HL-60 (cell line): ENCODE measurements around the gene PLOD1.

Experiments used
- DNase-seq, 2 experiments: peaks; one replicate each; pipeline ENCODE4 v3.0.0-alpha.2; 2010 to 2020; ENCODE audit warnings: low read depth in 1 of 2, low spot score in 1 of 2
- H3K27ac ChIP-seq: fragments of 250-450 bp; sonication (Bioruptor Pico); replicated peaks from 2 replicates; pipeline ENCODE4 v1.5.1; 2020; ENCODE audit warnings: mild to moderate bottlenecking, moderate library complexity
- H3K27me3 ChIP-seq: fragments of 250-450 bp; sonication (Bioruptor Pico); 2 replicates; pipeline ENCODE4 v1.5.1; 2021; ENCODE audit warnings: mild to moderate bottlenecking, moderate library complexity; ENCODE audit not compliant: insufficient read depth, poor library complexity, severe bottlenecking
- H3K4me3 ChIP-seq: replicated peaks from 2 replicates; pipeline ENCODE4 v1.5.1; 2011; ENCODE audit warnings: mild to moderate bottlenecking, control low read depth, low read length; ENCODE audit not compliant: insufficient read depth
- CTCF ChIP-seq: IDR thresholded peaks from one replicate; pipeline ENCODE4 v1.5.1; 2011; ENCODE audit warnings: low read length, control low read depth, inconsistent platforms; ENCODE audit not compliant: insufficient read depth
- GABPA ChIP-seq: IDR thresholded peaks from 2 replicates; pipeline ENCODE4 v1.6.1; 2012; ENCODE audit warnings: low read depth
- POLR2AphosphoS5 ChIP-seq: IDR thresholded peaks from 2 replicates; pipeline ENCODE4 v1.6.1; 2012; ENCODE audit warnings: low read depth
- SPI1 ChIP-seq: IDR thresholded peaks from 2 replicates; pipeline ENCODE4 v1.6.1; 2012; ENCODE audit warnings: low read depth, mild to moderate bottlenecking, borderline replicate concordance
- TF ChIP-seq, protein P1 (sequence below): IDR thresholded peaks from 2 replicates; pipeline ENCODE4 v1.6.1; 2012; ENCODE audit warnings: low read depth; ENCODE audit not compliant: insufficient replicate concordance

PLOD1 gene

DNA sequence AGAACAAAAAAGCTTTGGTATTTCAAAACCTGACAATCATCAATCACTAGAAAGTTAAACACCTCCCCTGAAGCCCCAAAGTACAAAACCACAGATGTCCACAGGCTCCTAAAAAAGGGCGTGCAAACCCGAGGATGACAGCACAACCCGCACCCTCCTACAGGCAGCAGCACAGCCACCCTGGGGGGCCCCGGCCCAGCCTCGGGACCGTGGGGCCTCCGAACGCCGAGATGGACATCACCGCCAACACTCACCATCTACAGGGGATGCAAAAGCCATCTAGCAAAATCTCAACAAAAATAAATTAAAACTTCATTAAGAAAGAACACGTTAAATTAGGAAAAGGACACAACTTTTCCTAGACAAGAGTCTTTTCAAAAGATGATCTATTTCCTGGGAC lies 14.9 kb upstream of the PLOD1 start:
- H3K27ac ChIP-seq = no peak overlapping the region
- no peak for DNase-seq
- no peak overlapping the region for H3K4me3 ChIP-seq
- TF ChIP-seq, protein P1, sequence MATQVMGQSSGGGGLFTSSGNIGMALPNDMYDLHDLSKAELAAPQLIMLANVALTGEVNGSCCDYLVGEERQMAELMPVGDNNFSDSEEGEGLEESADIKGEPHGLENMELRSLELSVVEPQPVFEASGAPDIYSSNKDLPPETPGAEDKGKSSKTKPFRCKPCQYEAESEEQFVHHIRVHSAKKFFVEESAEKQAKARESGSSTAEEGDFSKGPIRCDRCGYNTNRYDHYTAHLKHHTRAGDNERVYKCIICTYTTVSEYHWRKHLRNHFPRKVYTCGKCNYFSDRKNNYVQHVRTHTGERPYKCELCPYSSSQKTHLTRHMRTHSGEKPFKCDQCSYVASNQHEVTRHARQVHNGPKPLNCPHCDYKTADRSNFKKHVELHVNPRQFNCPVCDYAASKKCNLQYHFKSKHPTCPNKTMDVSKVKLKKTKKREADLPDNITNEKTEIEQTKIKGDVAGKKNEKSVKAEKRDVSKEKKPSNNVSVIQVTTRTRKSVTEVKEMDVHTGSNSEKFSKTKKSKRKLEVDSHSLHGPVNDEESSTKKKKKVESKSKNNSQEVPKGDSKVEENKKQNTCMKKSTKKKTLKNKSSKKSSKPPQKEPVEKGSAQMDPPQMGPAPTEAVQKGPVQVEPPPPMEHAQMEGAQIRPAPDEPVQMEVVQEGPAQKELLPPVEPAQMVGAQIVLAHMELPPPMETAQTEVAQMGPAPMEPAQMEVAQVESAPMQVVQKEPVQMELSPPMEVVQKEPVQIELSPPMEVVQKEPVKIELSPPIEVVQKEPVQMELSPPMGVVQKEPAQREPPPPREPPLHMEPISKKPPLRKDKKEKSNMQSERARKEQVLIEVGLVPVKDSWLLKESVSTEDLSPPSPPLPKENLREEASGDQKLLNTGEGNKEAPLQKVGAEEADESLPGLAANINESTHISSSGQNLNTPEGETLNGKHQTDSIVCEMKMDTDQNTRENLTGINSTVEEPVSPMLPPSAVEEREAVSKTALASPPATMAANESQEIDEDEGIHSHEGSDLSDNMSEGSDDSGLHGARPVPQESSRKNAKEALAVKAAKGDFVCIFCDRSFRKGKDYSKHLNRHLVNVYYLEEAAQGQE = no peak
- no peak for TF ChIP-seq GABPA
- H3K27me3 ChIP-seq = no peaks in the 10 kb centered on the region

- no peaks in the 10 kb centered on the region for H3K27me3 ChIP-seq
- no peak overlapping the region for H3K27ac ChIP-seq
- no peak overlapping the region for H3K4me3 ChIP-seq
- no peak for DNase-seq
- TF ChIP-seq, protein P1 = no peak
- no peak for TF ChIP-seq GABPA
- TF ChIP-seq POLR2AphosphoS5 = no peak
- no peak for TF ChIP-seq SPI1
- no peak for TF ChIP-seq CTCF
Measured at GRCh38 chr1:11920239-11920903, 14.1 kb upstream of the PLOD1 start.

DNA sequence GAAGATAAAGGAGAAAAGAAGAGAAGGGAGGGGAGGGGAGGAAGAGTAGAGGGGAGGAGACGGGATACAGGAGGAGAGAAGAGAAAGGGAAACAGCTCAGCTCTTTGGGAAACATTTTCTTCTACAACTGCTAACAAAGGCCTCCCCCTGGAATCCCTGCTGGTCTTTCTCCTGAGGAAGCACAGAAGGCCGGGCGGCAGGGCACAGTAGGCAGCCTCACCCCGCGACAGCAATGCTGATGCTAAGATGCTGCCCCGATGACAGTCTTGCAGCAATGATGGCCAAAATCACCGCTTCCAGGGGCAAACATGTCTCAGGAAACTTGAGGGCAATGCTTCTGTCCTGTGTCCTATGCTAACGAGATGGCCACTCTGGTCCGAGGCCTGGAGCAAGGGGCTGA lies 13.5 kb upstream of the PLOD1 start:
- H3K4me3 ChIP-seq = no peak overlapping the region
- no peak for DNase-seq
- TF ChIP-seq CTCF (no peak), GABPA (no peak), SPI1 (no peak), POLR2AphosphoS5 (no peak)
- TF ChIP-seq, protein P1 = no peak
- no peaks in the 10 kb centered on the region for H3K27me3 ChIP-seq
- no peak overlapping the region for H3K27ac ChIP-seq
